Psoas muscle (tissue), 8 donors: Measurements from ENCODE around the gene VLDLR. TPM values are rescaled to one million over a fixed set of nuclear protein-coding genes. Genes with fewer than 3 reads are reported as not detected.

Experiments
- ATAC-seq, 4 donors: fragments of 200-7000 bp; cut with Tn5 transposase; one replicate each; pipeline ENCODE4 v1.9.1; 2020; ENCODE audit warnings: moderate library complexity in 3 of 4, mild to moderate bottlenecking in 2 of 4
- DNase-seq, 2 donors: peaks; one replicate each; pipeline ENCODE4 v3.0.0-alpha.2; 2020
- H3K27ac ChIP-seq: fragments of 200-600 bp; one replicate; pipeline ENCODE4 v1.8.0; 2022
- H3K27me3 ChIP-seq, 3 donors: fragments of 200-600 bp in 1 of 3; one replicate each; pipeline versions ENCODE4 v1.6.1 to v1.8.0; 2013 to 2022; ENCODE audit warnings: low read length in 2 of 3, mild to moderate bottlenecking in 2 of 3, moderate library complexity in 1 of 3; ENCODE audit not compliant: insufficient read depth in 3 of 3
- H3K36me3 ChIP-seq, 2 donors: fragments of 200-600 bp in 1 of 2; one replicate each; pipeline versions ENCODE4 v1.6.1 to v1.8.0; 2013 to 2022; ENCODE audit warnings: low read depth in 1 of 2, mild to moderate bottlenecking in 1 of 2, moderate library complexity in 1 of 2; ENCODE audit not compliant: insufficient read depth in 1 of 2
- H3K4me1 ChIP-seq: fragments of 200-600 bp; one replicate; pipeline ENCODE4 v1.8.0; 2022
- H3K4me3 ChIP-seq: fragments of 200-600 bp; one replicate; pipeline ENCODE4 v1.8.0; 2022; ENCODE audit warnings: mild to moderate bottlenecking
- H3K9me3 ChIP-seq: fragments of 200-600 bp; one replicate; pipeline ENCODE4 v1.8.0; 2022
- WGBS, 3 donors: extraction: QIAGEN DNeasy Blood & Tissue Kit; methylation state at CpG; one replicate each; pipeline versions ENCODE4 v1.1.6 to v1.1.7; 2013; 5-methylcytosine and 5-hydroxymethylcytosine counted together
- intact Hi-C, 2 donors: fragments of 100-400 bp; cut with DNase I; formaldehyde crosslinking; loops; one replicate each; pipeline versions ENCODE4 v1.11.0 to v1.14.2; 2022
- polyA plus RNA-seq, 3 donors: library from polyadenylated mRNA; stranded (reverse); fragments of 200-250 nt; gene quantifications; one replicate each; pipeline ENCODE4 v1.2.3, GENCODE V29; 2013
- total RNA-seq, 4 donors: library from RNA; stranded (reverse); fragmentation: NEBNext Ultra II Directional in 2 of 4; extraction: Animal tissue kit (Norgen Biotek cat#: 25700) in 2 of 4; gene quantifications; one replicate each; pipeline versions ENCODE4 v1.2.1 to v1.2.4, GENCODE V29; 2021 to 2023
- TF ChIP-seq, protein P1 (sequence below): fragments of 200-600 bp; IDR thresholded peaks from one replicate; pipeline ENCODE4 v1.8.0; 2022; ENCODE audit warnings: antibody characterized with exemption
- donor health status: healthy with polysubstance abuse.
- donor health status: DM: no; HTN: no; CAD: no; lungs with moderate emphysema.
- donor health status: Bipolar disorder and iron deficiency.
- donor health status: healthy.
- donor health status: DM: yes; HTN: yes; CAD: no.
- donor health status: DM: no; HTN: no; CAD: no.
- donor health status: DM: no; HTN: no; CAD: no.
- donor health status: DM: yes; HTN: yes; CAD: no.

Gene VLDLR
- total and polyA plus RNA-seq, 7 donors: 7.9 to 34.4 (median 20.3) TPM

- Histone ChIP-seq H3K27ac (no peak overlapping the region), H3K9me3 (peaks cover 13% of the 10 kb centered on the region), H3K27me3 (no peaks in the 10 kb centered on the region), H3K4me3 (no peak overlapping the region), H3K36me3 (no peaks in the 10 kb centered on the region), H3K4me1 (no peaks in the 10 kb centered on the region)
- ATAC-seq (no peak), DNase-seq (no peak)
- intact Hi-C loops: no loop called here
- WGBS, 3 donors: 84 to 93% (median 88%) methylated on average over 1 of the region's 1 CpG
- TF ChIP-seq, protein P1, sequence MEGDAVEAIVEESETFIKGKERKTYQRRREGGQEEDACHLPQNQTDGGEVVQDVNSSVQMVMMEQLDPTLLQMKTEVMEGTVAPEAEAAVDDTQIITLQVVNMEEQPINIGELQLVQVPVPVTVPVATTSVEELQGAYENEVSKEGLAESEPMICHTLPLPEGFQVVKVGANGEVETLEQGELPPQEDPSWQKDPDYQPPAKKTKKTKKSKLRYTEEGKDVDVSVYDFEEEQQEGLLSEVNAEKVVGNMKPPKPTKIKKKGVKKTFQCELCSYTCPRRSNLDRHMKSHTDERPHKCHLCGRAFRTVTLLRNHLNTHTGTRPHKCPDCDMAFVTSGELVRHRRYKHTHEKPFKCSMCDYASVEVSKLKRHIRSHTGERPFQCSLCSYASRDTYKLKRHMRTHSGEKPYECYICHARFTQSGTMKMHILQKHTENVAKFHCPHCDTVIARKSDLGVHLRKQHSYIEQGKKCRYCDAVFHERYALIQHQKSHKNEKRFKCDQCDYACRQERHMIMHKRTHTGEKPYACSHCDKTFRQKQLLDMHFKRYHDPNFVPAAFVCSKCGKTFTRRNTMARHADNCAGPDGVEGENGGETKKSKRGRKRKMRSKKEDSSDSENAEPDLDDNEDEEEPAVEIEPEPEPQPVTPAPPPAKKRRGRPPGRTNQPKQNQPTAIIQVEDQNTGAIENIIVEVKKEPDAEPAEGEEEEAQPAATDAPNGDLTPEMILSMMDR: no peak
These were observed 29.6 kb upstream of the VLDLR start for GRCh38 chr9:2591967-2592366.

- Histone ChIP-seq H3K4me3 (no peak overlapping the region), H3K4me1 (no peaks in the 10 kb centered on the region), H3K36me3 (no peaks in the 10 kb centered on the region), H3K27ac (no peak overlapping the region), H3K9me3 (peaks cover 7% of the 10 kb centered on the region), H3K27me3 (no peaks in the 10 kb centered on the region)
- ATAC-seq (no peak), DNase-seq (no peak)
- intact Hi-C loops: no loop called here
- TF ChIP-seq, protein P1: no peak
These were observed 27.8 kb upstream of the VLDLR start for GRCh38 chr9:2593744-2594143.

- intact Hi-C loops: no loop called here
- Histone ChIP-seq H3K9me3 (peaks cover 7% of the 10 kb centered on the region), H3K36me3 (no peaks in the 10 kb centered on the region), H3K27ac (no peak overlapping the region), H3K27me3 (no peaks in the 10 kb centered on the region), H3K4me1 (no peaks in the 10 kb centered on the region), H3K4me3 (no peak overlapping the region)
- TF ChIP-seq, protein P1: no peak
- ATAC-seq (no peak), DNase-seq (no peak)
- WGBS, 3 donors: 62 to 77% (median 64%) methylated on average over 2 of the region's 2 CpGs
These were observed 25.6 kb upstream of the VLDLR start for GRCh38 chr9:2595973-2596372.

GRCh38 chr9:2597483-2597882 lies 24.1 kb upstream of the VLDLR start:
- WGBS, 3 donors: 25 to 47% (median 38%) methylated on average over 1 of the region's 1 CpG
- ATAC-seq (no peak), DNase-seq (no peak)
- Histone ChIP-seq H3K4me1 (no peaks in the 10 kb centered on the region), H3K27me3 (no peaks in the 10 kb centered on the region), H3K27ac (no peak overlapping the region), H3K36me3 (no peaks in the 10 kb centered on the region), H3K9me3 (peaks cover 5% of the 10 kb centered on the region), H3K4me3 (no peak overlapping the region)
- intact Hi-C loops: no loop called here
- TF ChIP-seq, protein P1: no peak

DNA sequence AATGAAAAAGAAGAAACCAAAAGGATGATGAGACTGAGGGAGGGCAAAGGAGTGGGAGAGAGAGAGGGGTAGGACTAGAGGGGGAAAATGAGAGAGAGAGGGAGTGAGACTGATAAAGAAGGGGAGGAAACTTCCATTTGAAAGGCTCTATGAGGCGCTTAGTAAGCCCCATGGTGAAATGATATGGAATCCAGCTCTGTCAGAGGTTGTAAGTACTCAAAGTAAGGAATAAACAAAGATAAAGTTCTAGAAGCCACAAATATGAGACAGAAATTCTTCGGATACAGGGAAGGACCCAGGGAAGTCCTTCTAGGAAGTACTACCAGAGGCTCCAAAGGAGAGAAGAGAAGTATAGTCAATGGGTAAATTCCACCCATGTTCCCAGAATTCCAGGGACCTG lies 21.7 kb upstream of the VLDLR start:
- Histone ChIP-seq H3K27ac (no peak overlapping the region), H3K27me3 (no peaks in the 10 kb centered on the region), H3K4me3 (no peak overlapping the region), H3K4me1 (peaks cover 7% of the 10 kb centered on the region), H3K9me3 (no peaks in the 10 kb centered on the region), H3K36me3 (no peaks in the 10 kb centered on the region)
- TF ChIP-seq, protein P1: no peak
- intact Hi-C loops: no loop called here
- ATAC-seq: no peak
- no peak for DNase-seq
- WGBS, 3 donors: 94 to 95% (median 94%) methylated on average over 2 of the region's 2 CpGs
